ENCODE measurements around the gene PRKAR1B.

Gene PRKAR1B

GRCh38 chr7:696812-697551, 30.1 kb downstream of the PRKAR1B start:
- H3K36me3 ChIP-seq (ENCODE audit: control insufficient read depth, insufficient read depth, low read length), result peaks cover 10% of the 10 kb centered on the region
- DNase-seq (ENCODE audit: extremely low read depth, insufficient read length), result no peak
- H3K27me3 ChIP-seq (replicated peaks; ENCODE audit: control insufficient read depth, insufficient read depth, low read length), result no peaks in the 10 kb centered on the region
- no peak for TF ChIP-seq CTCF (IDR thresholded peaks at IDR 0.05; ENCODE audit: insufficient read depth, low read length, poor library complexity, severe bottlenecking)
- H3K4me3 ChIP-seq (replicated peaks; ENCODE audit: low read depth, low read length), result no peak overlapping the region

DNA sequence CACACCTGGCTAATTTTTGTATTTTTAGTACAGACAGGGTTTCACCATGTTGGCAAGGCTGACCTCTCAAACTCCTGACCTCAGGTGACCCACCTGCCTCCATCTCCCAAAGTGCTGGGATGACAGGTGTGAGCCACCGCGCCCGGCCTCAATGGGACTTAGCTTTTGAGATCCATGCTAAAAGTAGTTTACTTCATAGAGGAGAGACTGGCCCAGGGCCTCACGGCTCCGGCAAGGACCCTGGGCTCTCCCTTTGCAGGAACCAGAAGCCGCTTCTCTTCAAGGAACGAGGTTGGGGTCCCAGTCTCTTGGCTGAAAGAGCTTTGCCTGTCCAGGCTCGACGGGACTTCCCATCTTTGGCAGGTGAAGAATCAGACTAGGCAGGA, 30.7 kb downstream of the PRKAR1B start:
- H3K36me3 ChIP-seq (ENCODE audit: control insufficient read depth, insufficient read depth, low read length), result peaks cover 10% of the 10 kb centered on the region
- H3K27me3 ChIP-seq (replicated peaks; ENCODE audit: control insufficient read depth, insufficient read depth, low read length), result no peaks in the 10 kb centered on the region
- DNase-seq (ENCODE audit: extremely low read depth, insufficient read length), result no peak
- no peak overlapping the region for H3K4me3 ChIP-seq (replicated peaks; ENCODE audit: low read depth, low read length)
- no peak for TF ChIP-seq CTCF (IDR thresholded peaks at IDR 0.05; ENCODE audit: insufficient read depth, low read length, poor library complexity, severe bottlenecking)

- Histone ChIP-seq H3K4me3 (replicated peaks; ENCODE audit: low read depth, low read length) (no peak overlapping the region), H3K36me3 (ENCODE audit: control insufficient read depth, insufficient read depth, low read length) (peaks cover 2% of the 10 kb centered on the region), H3K27me3 (replicated peaks; ENCODE audit: control insufficient read depth, insufficient read depth, low read length) (no peaks in the 10 kb centered on the region)
- TF ChIP-seq CTCF (IDR thresholded peaks at IDR 0.05; ENCODE audit: insufficient read depth, low read length, poor library complexity, severe bottlenecking), result no peak
- DNase-seq (ENCODE audit: extremely low read depth, insufficient read length), result no peak
These were observed 33.8 kb downstream of the PRKAR1B start for GRCh38 chr7:693280-693679.

GRCh38 chr7:691361-692045, 35.6 kb downstream of the PRKAR1B start:
- no peaks in the 10 kb centered on the region; the same call in 1 of the 2 replicates for H3K36me3 ChIP-seq (ENCODE audit: control insufficient read depth, insufficient read depth, low read length)
- no peaks in the 10 kb centered on the region for H3K27me3 ChIP-seq (replicated peaks; ENCODE audit: control insufficient read depth, insufficient read depth, low read length)
- TF ChIP-seq CTCF (IDR thresholded peaks at IDR 0.05; ENCODE audit: insufficient read depth, low read length, poor library complexity, severe bottlenecking), result no peak
- H3K4me3 ChIP-seq (replicated peaks; ENCODE audit: low read depth, low read length), result no peak overlapping the region
- DNase-seq (ENCODE audit: extremely low read depth, insufficient read length), result no peak

GRCh38 chr7:690478-691360, 36.4 kb downstream of the PRKAR1B start:
- H3K4me3 ChIP-seq (replicated peaks; ENCODE audit: low read depth, low read length), result no peak overlapping the region
- DNase-seq (ENCODE audit: extremely low read depth, insufficient read length), result no peak
- TF ChIP-seq CTCF (IDR thresholded peaks at IDR 0.05; ENCODE audit: insufficient read depth, low read length, poor library complexity, severe bottlenecking), result no peak
- H3K27me3 ChIP-seq (replicated peaks; ENCODE audit: control insufficient read depth, insufficient read depth, low read length), result no peaks in the 10 kb centered on the region
- H3K36me3 ChIP-seq (ENCODE audit: control insufficient read depth, insufficient read depth, low read length), result no peaks in the 10 kb centered on the region; the same call in 1 of the 2 replicates
